Esophagus (tissue), 2 donors: ENCODE measurements around the gene ITGAE. TPM values are rescaled to one million over a fixed set of nuclear protein-coding genes. Genes with fewer than 3 reads are reported as not detected.
"Not testable (repeated sequence)": the region's sequence is repeated elsewhere in the genome, so short reads cannot be mapped to it uniquely, and the experiment has no call there.

ENCODE experiments used
- H3K27ac ChIP-seq, 2 donors: one replicate each; pipeline ENCODE4 v1.5.1; 2013; ENCODE audit warnings: low read depth in 2 of 2, mild to moderate bottlenecking in 2 of 2, inconsistent platforms in 1 of 2, low read length in 1 of 2, moderate library complexity in 1 of 2
- H3K27me3 ChIP-seq, 2 donors: one replicate each; pipeline ENCODE4 v1.6.1; 2013; ENCODE audit warnings: low read length in 2 of 2, control low read depth in 1 of 2, mild to moderate bottlenecking in 1 of 2; ENCODE audit not compliant: insufficient read depth in 2 of 2, control insufficient read depth in 1 of 2
- H3K36me3 ChIP-seq, 2 donors: one replicate each; pipeline ENCODE4 v1.6.1; 2013; ENCODE audit warnings: low read length in 1 of 2; ENCODE audit not compliant: control insufficient read depth in 2 of 2, insufficient read depth in 2 of 2
- H3K4me1 ChIP-seq, 2 donors: one replicate each; pipeline ENCODE4 v1.6.1; 2013; ENCODE audit warnings: low read length in 1 of 2; ENCODE audit not compliant: control insufficient read depth in 2 of 2, insufficient read depth in 2 of 2
- H3K4me3 ChIP-seq, 2 donors: one replicate each; pipeline ENCODE4 v1.5.1; 2013; ENCODE audit warnings: low read length in 2 of 2, mild to moderate bottlenecking in 2 of 2, low read depth in 1 of 2, moderate library complexity in 1 of 2
- H3K9me3 ChIP-seq, 2 donors: one replicate each; pipeline ENCODE4 v1.6.1; 2013; ENCODE audit warnings: mild to moderate bottlenecking in 2 of 2, low read depth in 1 of 2, low read length in 1 of 2, moderate library complexity in 1 of 2; ENCODE audit not compliant: control insufficient read depth in 2 of 2, insufficient read depth in 1 of 2
- WGBS, 2 donors: extraction: QIAGEN DNeasy Blood & Tissue Kit; methylation state at CpG; one replicate each; pipeline ENCODE4 v1.1.7; 2013; 5-methylcytosine and 5-hydroxymethylcytosine counted together
- polyA plus RNA-seq, 2 donors: library from polyadenylated mRNA; stranded (reverse); fragments of 200-250 nt; gene quantifications; one replicate each; pipeline ENCODE4 v1.2.3, GENCODE V29; 2013
- donor health status: healthy with polysubstance abuse.
- donor health status: Bipolar disorder and iron deficiency.

ITGAE gene
- polyA plus RNA-seq, 2 donors = 26.8 to 33.7 TPM

GRCh38 chr17:3740611-3741073 lies 60.3 kb downstream of the ITGAE start:
- Histone ChIP-seq H3K4me1 (peaks cover 2 to 3% of the 10 kb centered on the region in 2 donors), H3K9me3 (no peaks in the 10 kb centered on the region), H3K27me3 (no peaks in the 10 kb centered on the region), H3K36me3 (no peaks in the 10 kb centered on the region), H3K4me3 (no peak overlapping the region), H3K27ac (no peak overlapping the region)
- WGBS, 2 donors = 69% methylated on average over 14 of the region's 14 CpGs

- no peaks in the 10 kb centered on the region for H3K36me3 ChIP-seq
- H3K4me1 ChIP-seq = peaks cover 2 to 3% of the 10 kb centered on the region in 2 donors
- H3K4me3 ChIP-seq = no peak overlapping the region
- H3K9me3 ChIP-seq = no peaks in the 10 kb centered on the region
- H3K27ac ChIP-seq = no peak overlapping the region
- H3K27me3 ChIP-seq = no peaks in the 10 kb centered on the region
- WGBS, 2 donors = 83% methylated on average over 16 of the region's 16 CpGs
Measured at GRCh38 chr17:3739422-3740124, 61.4 kb downstream of the ITGAE start.

GRCh38 chr17:3738562-3739295 lies 62.3 kb downstream of the ITGAE start:
- WGBS, 2 donors = 27 to 31% methylated on average over 16 of the region's 16 CpGs
- peak overlapping the region in 1 of 2 donors; percentile 61 for H3K27ac ChIP-seq
- no peaks in the 10 kb centered on the region for H3K27me3 ChIP-seq
- H3K4me3 ChIP-seq = no peak overlapping the region
- H3K4me1 ChIP-seq = peaks cover 2 to 3% of the 10 kb centered on the region in 2 donors
- no peaks in the 10 kb centered on the region for H3K9me3 ChIP-seq
- H3K36me3 ChIP-seq = no peaks in the 10 kb centered on the region

GRCh38 chr17:3735515-3735914 lies 65.5 kb downstream of the ITGAE start:
- Histone ChIP-seq H3K36me3 (no peaks in the 10 kb centered on the region), H3K27me3 (no peaks in the 10 kb centered on the region), H3K4me1 (peaks cover 2 to 3% of the 10 kb centered on the region in 2 donors), H3K4me3 (no peak overlapping the region), H3K27ac (no peak overlapping the region), H3K9me3 (no peaks in the 10 kb centered on the region)
- WGBS, 2 donors = 64 to 66% methylated on average over 8 of the region's 8 CpGs

GRCh38 chr17:3734911-3735276 lies 66.1 kb downstream of the ITGAE start:
- not testable (repeated sequence) for H3K9me3 ChIP-seq, H3K27ac ChIP-seq, H3K4me3 ChIP-seq, H3K27me3 ChIP-seq, H3K4me1 ChIP-seq, H3K36me3 ChIP-seq
- 92 to 93% methylated on average over 10 of the region's 10 CpGs for WGBS, 2 donors

GRCh38 chr17:3732210-3732621 lies 68.8 kb downstream of the ITGAE start:
- no peaks in the 10 kb centered on the region for H3K4me1 ChIP-seq
- no peaks in the 10 kb centered on the region for H3K36me3 ChIP-seq
- no peak overlapping the region for H3K4me3 ChIP-seq
- no peaks in the 10 kb centered on the region for H3K9me3 ChIP-seq
- H3K27me3 ChIP-seq = no peaks in the 10 kb centered on the region
- WGBS, 2 donors = 47 to 48% methylated on average over 9 of the region's 9 CpGs
- no peak overlapping the region for H3K27ac ChIP-seq

- Histone ChIP-seq H3K27ac (no peak overlapping the region), H3K4me3 (no peak overlapping the region), H3K4me1 (no peaks in the 10 kb centered on the region), H3K27me3 (no peaks in the 10 kb centered on the region), H3K9me3 (no peaks in the 10 kb centered on the region), H3K36me3 (no peaks in the 10 kb centered on the region)
- 58% methylated on average over 9 of the region's 9 CpGs for WGBS, 2 donors
Measured at GRCh38 chr17:3730881-3731429, 70.0 kb downstream of the ITGAE start.

GRCh38 chr17:3729881-3730280 lies 71.1 kb downstream of the ITGAE start:
- WGBS, 2 donors = 78 to 93% methylated on average over 6 of the region's 6 CpGs
- no peaks in the 10 kb centered on the region for H3K27me3 ChIP-seq
- no peak overlapping the region for H3K4me3 ChIP-seq
- H3K4me1 ChIP-seq = no peaks in the 10 kb centered on the region
- no peaks in the 10 kb centered on the region for H3K9me3 ChIP-seq
- no peak overlapping the region for H3K27ac ChIP-seq
- no peaks in the 10 kb centered on the region for H3K36me3 ChIP-seq

- H3K36me3 ChIP-seq, H3K27me3 ChIP-seq, H3K4me3 ChIP-seq, H3K27ac ChIP-seq, H3K4me1 ChIP-seq, H3K9me3 ChIP-seq: not testable (repeated sequence)
- 96 to 99% methylated on average over 3 of the region's 3 CpGs for WGBS, 2 donors
Measured at GRCh38 chr17:3728099-3728498, 72.9 kb downstream of the ITGAE start.
